Gastrocnemius medialis (tissue), 4 donors: ENCODE measurements around the gene CGNL1.

ENCODE experiments used
- POLR2A ChIP-seq, 2 donors: fragments of 450-650 bp; IDR thresholded peaks; one replicate each; pipeline ENCODE4 v1.6.1; 2017; ENCODE audit warnings: antibody characterized with exemption in 2 of 2, mild to moderate bottlenecking in 2 of 2, moderate library complexity in 2 of 2
- TF ChIP-seq, protein P1 (sequence below), 5 experiments: fragments of 450-650 bp in 3 of 5; fragments of 200-600 bp in 2 of 5; sonication (generic) in 2 of 5; IDR thresholded peaks in 4 of 5; conservative IDR thresholded peaks in 1 of 5; 1 replicate in 4 of 5; 2 replicates in 1 of 5; pipeline ENCODE4 v1.5.1; 2016 to 2019; ENCODE audit warnings: antibody characterized with exemption in 5 of 5, mild to moderate bottlenecking in 3 of 5, moderate library complexity in 3 of 5

- TF ChIP-seq POLR2A (IDR thresholded peaks at IDR 0.05) = no peak
- TF ChIP-seq, protein P1, sequence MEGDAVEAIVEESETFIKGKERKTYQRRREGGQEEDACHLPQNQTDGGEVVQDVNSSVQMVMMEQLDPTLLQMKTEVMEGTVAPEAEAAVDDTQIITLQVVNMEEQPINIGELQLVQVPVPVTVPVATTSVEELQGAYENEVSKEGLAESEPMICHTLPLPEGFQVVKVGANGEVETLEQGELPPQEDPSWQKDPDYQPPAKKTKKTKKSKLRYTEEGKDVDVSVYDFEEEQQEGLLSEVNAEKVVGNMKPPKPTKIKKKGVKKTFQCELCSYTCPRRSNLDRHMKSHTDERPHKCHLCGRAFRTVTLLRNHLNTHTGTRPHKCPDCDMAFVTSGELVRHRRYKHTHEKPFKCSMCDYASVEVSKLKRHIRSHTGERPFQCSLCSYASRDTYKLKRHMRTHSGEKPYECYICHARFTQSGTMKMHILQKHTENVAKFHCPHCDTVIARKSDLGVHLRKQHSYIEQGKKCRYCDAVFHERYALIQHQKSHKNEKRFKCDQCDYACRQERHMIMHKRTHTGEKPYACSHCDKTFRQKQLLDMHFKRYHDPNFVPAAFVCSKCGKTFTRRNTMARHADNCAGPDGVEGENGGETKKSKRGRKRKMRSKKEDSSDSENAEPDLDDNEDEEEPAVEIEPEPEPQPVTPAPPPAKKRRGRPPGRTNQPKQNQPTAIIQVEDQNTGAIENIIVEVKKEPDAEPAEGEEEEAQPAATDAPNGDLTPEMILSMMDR (IDR thresholded peaks at IDR 0.05 in 4 of 5, conservative IDR thresholded peaks at IDR 0.05 in 1 of 5) = no peak
Observed at GRCh38 chr15:57401546-57401945, 25.2 kb downstream of the CGNL1 start.
